ENCODE measurements around the gene SLA2.

- no peak for TF ChIP-seq POLR2A (IDR thresholded peaks at IDR 0.05)
- no peak for TF ChIP-seq CTCF (IDR thresholded peaks at IDR 0.05)
Measured at GRCh38 chr20:36672991-36673390, 27.0 kb upstream of the SLA2 start.
